ENCODE results near the gene DGKG.

GRCh38 chr3:186149319-186149960 is 212.6 kb downstream of the DGKG start:
- TF ChIP-seq POLR2A (IDR thresholded peaks at IDR 0.05; ENCODE audit: low read depth, low read length) (no peak), POLR2AphosphoS5 (IDR thresholded peaks at IDR 0.05; ENCODE audit: low read depth, low read length) (no peak), TAF1 (IDR thresholded peaks at IDR 0.05; ENCODE audit: borderline replicate concordance, low read depth, low read length) (no peak)

All from GM12892 (cell line).